B cell (primary cell): ENCODE results near the gene ZBTB34. TPM values are rescaled to one million over a fixed set of nuclear protein-coding genes. Genes with fewer than 3 reads are reported as not detected.
A peak's percentile ranks its signal among the peaks of the same experiment; 100 is the strongest.

ENCODE experiments used
- ATAC-seq: fragments of 200-7000 bp; cut with Tn5 transposase; one replicate; pipeline ENCODE4 v1.10.0; 2021; ENCODE audit warnings: low read depth, mild to moderate bottlenecking, moderate number of reproducible peaks, moderate library complexity
- CTCF ChIA-PET: fragments of 350-600 bp; sonication (Branson Sonifier 250); formaldehyde crosslinking; loops from one replicate; lab custom pipeline; 2021; ENCODE audit warnings: antibody characterized with exemption, inconsistent platforms; lab: Charles Lee
- POLR2A ChIA-PET: fragments of 350-600 bp; sonication (Branson Sonifier 250); formaldehyde crosslinking; loops from one replicate; lab custom pipeline; 2021; ENCODE audit warnings: antibody characterized with exemption; lab: Charles Lee
- DNase-seq: peaks from one replicate; pipeline ENCODE4 v3.0.0; 2013
- H2AFZ ChIP-seq: 2 replicates; pipeline ENCODE4 v1.6.1; 2012; ENCODE audit warnings: mild to moderate bottlenecking, low read depth, low read length; ENCODE audit not compliant: insufficient read depth, poor library complexity, severe bottlenecking
- H3K27ac ChIP-seq, 2 donors: 1 replicate in 1 of 2; 2 replicates in 1 of 2; pipeline ENCODE4 v1.5.1; 2012 to 2013; ENCODE audit warnings: low read length in 2 of 2, mild to moderate bottlenecking in 2 of 2, moderate library complexity in 1 of 2
- H3K27me3 ChIP-seq, 4 experiments: fragments of 200-600 bp in 1 of 4; sonication (generic) in 1 of 4; replicated peaks in 1 of 4; 1 replicate in 2 of 4; 2 replicates in 2 of 4; pipeline versions ENCODE4 v1.6.1 to v1.7.0; 2013 to 2016; ENCODE audit warnings: low read length in 3 of 4, mild to moderate bottlenecking in 2 of 4, mixed read lengths in 1 of 4, moderate library complexity in 1 of 4; ENCODE audit not compliant: insufficient read depth in 4 of 4, control insufficient read depth in 3 of 4; ENCODE audit errors: control extremely low read depth in 1 of 4
- H3K36me3 ChIP-seq, 2 experiments: replicated peaks in 1 of 2; 1 replicate in 1 of 2; 2 replicates in 1 of 2; pipeline versions ENCODE4 v1.6.1 to v1.7.1; 2013; ENCODE audit warnings: low read length in 1 of 2; ENCODE audit not compliant: insufficient read depth in 2 of 2, control insufficient read depth in 1 of 2; ENCODE audit errors: control extremely low read depth in 1 of 2, extremely low read depth in 1 of 2
- H3K4me1 ChIP-seq, 2 donors: fragments of 200-600 bp in 1 of 2; sonication (generic) in 1 of 2; 1 replicate in 1 of 2; 2 replicates in 1 of 2; pipeline versions ENCODE4 v1.5.1 to v1.6.1; 2013 to 2017; ENCODE audit warnings: low read length in 2 of 2; ENCODE audit not compliant: control insufficient read depth in 2 of 2, insufficient read depth in 2 of 2
- H3K4me2 ChIP-seq: replicated peaks from 2 replicates; pipeline ENCODE3; 2012; ENCODE audit warnings: mild to moderate bottlenecking, low read depth, low read length; ENCODE audit not compliant: poor library complexity, severe bottlenecking
- H3K4me3 ChIP-seq, 5 experiments: fragments of 200-600 bp in 1 of 5; sonication (generic) in 1 of 5; 1 replicate in 3 of 5; 2 replicates in 2 of 5; pipeline versions ENCODE4 v1.5.1 to v1.7.0; 2011 to 2016; ENCODE audit warnings: low read length in 4 of 5, mild to moderate bottlenecking in 4 of 5, low read depth in 2 of 5, control low read depth in 1 of 5, moderate library complexity in 1 of 5; ENCODE audit not compliant: insufficient read depth in 1 of 5; ENCODE audit errors: control extremely low read depth in 1 of 5, extremely low read depth in 1 of 5
- H3K79me2 ChIP-seq: fragments of 200-600 bp; sonication (generic); one replicate; pipeline ENCODE4 v1.6.0; 2016; ENCODE audit warnings: low read length; ENCODE audit not compliant: control insufficient read depth, insufficient read depth
- H3K9ac ChIP-seq: fragments of 200-600 bp; sonication (generic); 2 replicates; pipeline ENCODE4 v1.6.1; 2017; ENCODE audit warnings: mild to moderate bottlenecking, low read length, moderate library complexity
- H3K9me3 ChIP-seq, 3 donors: one replicate each; pipeline versions ENCODE4 v1.6.1 to v1.7.1; 2013; ENCODE audit warnings: low read length in 2 of 3; ENCODE audit not compliant: control insufficient read depth in 2 of 3, insufficient read depth in 1 of 3; ENCODE audit errors: control extremely low read depth in 1 of 3
- H4K20me1 ChIP-seq: 2 replicates; pipeline ENCODE4 v1.6.0; 2012; ENCODE audit warnings: mild to moderate bottlenecking, low read length; ENCODE audit not compliant: insufficient read depth, control insufficient read depth, poor library complexity, severe bottlenecking
- H3K27ac Mint-ChIP-seq: one replicate; pipeline ENCODE4 v1.8.0; 2021; ENCODE audit warnings: mixed read lengths
- H3K27me3 Mint-ChIP-seq: one replicate; pipeline ENCODE4 v1.8.0; 2021; ENCODE audit warnings: mixed read lengths
- H3K4me1 Mint-ChIP-seq: one replicate; pipeline ENCODE4 v1.8.0; 2021; ENCODE audit warnings: mixed read lengths
- H3K4me3 Mint-ChIP-seq: one replicate; pipeline ENCODE4 v1.8.0; 2021; ENCODE audit warnings: mixed read lengths
- H3K9me3 Mint-ChIP-seq: one replicate; pipeline ENCODE4 v1.8.0; 2022; ENCODE audit warnings: mixed read lengths; ENCODE audit not compliant: insufficient read depth
- EZH2 ChIP-seq: IDR thresholded peaks from 2 replicates; pipeline ENCODE4 v1.6.1; 2012; ENCODE audit warnings: borderline replicate concordance, low read depth, mild to moderate bottlenecking, moderate library complexity, low read length; ENCODE audit not compliant: insufficient read depth, poor library complexity, severe bottlenecking
- WGBS: methylation state at CpG from one replicate; pipeline ENCODE4 v1.1.5; 2013; ENCODE audit warnings: missing lambda C conversion rate; ENCODE audit not compliant: insufficient coverage; 5-methylcytosine and 5-hydroxymethylcytosine counted together
- intact Hi-C: fragments of 100-400 bp; cut with micrococcal nuclease; formaldehyde crosslinking; loops from one replicate; pipeline ENCODE4 v1.10.0; 2022
- polyA plus RNA-seq: library from polyadenylated mRNA; depleted of rRNA; stranded (reverse); fragments of >200 nt; gene quantifications from 2 replicates; pipeline ENCODE4 v1.2.3, GENCODE V29; 2012
- total RNA-seq, 2 donors: library from RNA; stranded (reverse); fragments of 120-200 nt in 1 of 2; gene quantifications; 1 replicate in 1 of 2; 2 replicates in 1 of 2; pipeline versions ENCODE4 v1.2.3 to v1.2.4, GENCODE V29; 2013 to 2022
- TF ChIP-seq, protein P1 (sequence below): fragments of 200-600 bp; IDR thresholded peaks from one replicate; pipeline ENCODE4 v1.8.0; 2022; ENCODE audit warnings: antibody characterized with exemption, mild to moderate bottlenecking

The ZBTB34 gene
- total and polyA plus RNA-seq, 2 donors (not counting 1 experiment from before 2014, with no cell fraction given): 3.8 to 12.1 TPM

DNA sequence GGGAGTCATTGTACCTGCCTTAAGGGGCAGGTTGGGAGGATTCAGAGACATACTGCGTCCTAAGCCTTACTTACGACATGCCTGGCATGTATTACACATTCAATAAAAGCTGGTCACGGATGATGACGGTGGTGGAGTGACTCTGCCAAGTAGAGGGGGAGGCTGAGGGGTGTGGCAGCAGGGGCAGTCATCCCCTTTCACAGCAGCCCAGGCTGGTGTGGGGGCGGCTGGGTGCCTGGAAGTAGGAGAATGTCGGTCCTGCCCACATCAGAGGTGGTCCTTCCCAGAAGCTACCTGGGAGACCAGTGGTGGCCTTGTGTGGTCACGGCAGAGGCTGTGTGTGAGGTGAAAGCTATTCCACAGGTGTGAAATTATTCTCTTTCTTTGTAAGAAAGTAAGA is 8.9 kb downstream of the ZBTB34 start:
- peaks cover 6 to 10% of the 10 kb centered on the region in 2 experiments for H3K36me3 ChIP-seq
- H3K4me1 Mint-ChIP-seq: peaks cover 33% of the 10 kb centered on the region
- ChIA-PET POLR2A (no interaction called here), CTCF (interaction anchor here (0.6 kb wide), 1 partner anchor 27 kb away, joined by 3 read pairs; no protein-coding TSS in a partner anchor)
- 97% methylated on average over 4 of the region's 7 CpGs for WGBS
- H3K79me2 ChIP-seq: peaks cover 92% of the 10 kb centered on the region
- intact Hi-C loops: no loop called here
- H3K27ac Mint-ChIP-seq: no peak overlapping the region
- ATAC-seq (no peak), DNase-seq (no peak)
- no peak overlapping the region for H3K4me3 Mint-ChIP-seq
- no peaks in the 10 kb centered on the region for H3K27me3 ChIP-seq
- H2AFZ ChIP-seq: no peak overlapping the region
- TF ChIP-seq EZH2: no peak
- TF ChIP-seq, protein P1, sequence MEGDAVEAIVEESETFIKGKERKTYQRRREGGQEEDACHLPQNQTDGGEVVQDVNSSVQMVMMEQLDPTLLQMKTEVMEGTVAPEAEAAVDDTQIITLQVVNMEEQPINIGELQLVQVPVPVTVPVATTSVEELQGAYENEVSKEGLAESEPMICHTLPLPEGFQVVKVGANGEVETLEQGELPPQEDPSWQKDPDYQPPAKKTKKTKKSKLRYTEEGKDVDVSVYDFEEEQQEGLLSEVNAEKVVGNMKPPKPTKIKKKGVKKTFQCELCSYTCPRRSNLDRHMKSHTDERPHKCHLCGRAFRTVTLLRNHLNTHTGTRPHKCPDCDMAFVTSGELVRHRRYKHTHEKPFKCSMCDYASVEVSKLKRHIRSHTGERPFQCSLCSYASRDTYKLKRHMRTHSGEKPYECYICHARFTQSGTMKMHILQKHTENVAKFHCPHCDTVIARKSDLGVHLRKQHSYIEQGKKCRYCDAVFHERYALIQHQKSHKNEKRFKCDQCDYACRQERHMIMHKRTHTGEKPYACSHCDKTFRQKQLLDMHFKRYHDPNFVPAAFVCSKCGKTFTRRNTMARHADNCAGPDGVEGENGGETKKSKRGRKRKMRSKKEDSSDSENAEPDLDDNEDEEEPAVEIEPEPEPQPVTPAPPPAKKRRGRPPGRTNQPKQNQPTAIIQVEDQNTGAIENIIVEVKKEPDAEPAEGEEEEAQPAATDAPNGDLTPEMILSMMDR: no peak
- no peaks in the 10 kb centered on the region for H3K9me3 Mint-ChIP-seq
- H4K20me1 ChIP-seq: peaks cover 45% of the 10 kb centered on the region
- no peaks in the 10 kb centered on the region for H3K27me3 Mint-ChIP-seq
- no peak overlapping the region for H3K27ac ChIP-seq
- H3K4me3 ChIP-seq: no peak overlapping the region
- H3K9ac ChIP-seq: no peak overlapping the region
- no peaks in the 10 kb centered on the region for H3K9me3 ChIP-seq
- H3K4me1 ChIP-seq: no peaks in the 10 kb centered on the region
- no peak overlapping the region for H3K4me2 ChIP-seq

DNA sequence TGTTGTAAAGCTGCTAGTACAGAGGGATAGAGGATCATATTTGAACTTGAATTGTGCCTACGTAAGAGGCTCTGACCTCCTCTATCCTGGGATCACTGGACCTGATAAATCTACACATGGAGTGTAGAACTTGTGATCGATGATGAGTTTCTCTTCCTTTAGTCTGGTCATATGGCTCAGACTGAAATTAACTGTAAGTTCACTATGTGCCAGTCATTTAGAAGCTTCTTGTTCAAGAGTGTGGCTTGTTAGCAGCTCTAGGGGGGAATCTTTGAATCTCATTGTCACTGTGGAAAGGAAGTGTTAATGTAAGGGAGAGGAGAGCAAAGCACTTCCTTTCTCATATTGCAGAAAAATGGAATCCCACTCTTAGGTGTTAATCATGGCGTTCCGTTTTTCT is 12.1 kb downstream of the ZBTB34 start:
- Mint-ChIP-seq H3K27me3 (no peaks in the 10 kb centered on the region), H3K9me3 (no peaks in the 10 kb centered on the region), H3K27ac (peak overlapping the region; percentile 39), H3K4me3 (no peak overlapping the region), H3K4me1 (peaks cover 39% of the 10 kb centered on the region)
- Histone ChIP-seq H3K79me2 (peaks cover 77% of the 10 kb centered on the region), H3K4me3 (no peak overlapping the region), H4K20me1 (peaks cover 49% of the 10 kb centered on the region), H3K36me3 (peaks cover 3 to 10% of the 10 kb centered on the region in 2 experiments), H3K4me1 (no peaks in the 10 kb centered on the region), H2AFZ (no peak overlapping the region), H3K4me2 (no peak overlapping the region), H3K9ac (no peak overlapping the region), H3K27me3 (no peaks in the 10 kb centered on the region), H3K9me3 (no peaks in the 10 kb centered on the region), H3K27ac (no peak overlapping the region)
- ChIA-PET CTCF (interaction anchor here (1.1 kb wide), 1 partner anchor 9 kb away, joined by 3 read pairs; no protein-coding TSS in a partner anchor), POLR2A (no interaction called here)
- DNase-seq (no peak), ATAC-seq (no peak)
- no peak for TF ChIP-seq EZH2
- TF ChIP-seq, protein P1: no peak
- intact Hi-C loops: no loop called here
- WGBS: 67% methylated on average over 2 of the region's 4 CpGs
